Naive thymus-derived CD4-positive, alpha-beta T cell (primary cell): ENCODE results near the gene CLECL1. TPM values are rescaled to one million over a fixed set of nuclear protein-coding genes. Genes with fewer than 3 reads are reported as not detected.

Experiments
- ATAC-seq: fragments of 150-1000 bp; cut with Tn5 transposase; 2 replicates; pipeline ENCODE4 v1.10.0; 2021; ENCODE audit warnings: mild to moderate bottlenecking, moderate library complexity
- CTCF ChIA-PET: fragments of 350-600 bp; sonication (Branson Sonifier 250); formaldehyde crosslinking; loops from one replicate; lab custom pipeline; 2021; ENCODE audit warnings: antibody characterized with exemption; lab: Charles Lee
- POLR2A ChIA-PET: fragments of 350-600 bp; sonication (Branson Sonifier 250); formaldehyde crosslinking; loops from one replicate; lab custom pipeline; 2021; ENCODE audit warnings: antibody characterized with exemption, inconsistent platforms; lab: Charles Lee
- DNase-seq, 9 donors: peaks; one replicate each; pipeline versions ENCODE4 v3.0.0 to v3.0.0-alpha.2; 2020 to 2022; ENCODE audit warnings: mixed read lengths in 1 of 9
- H3K27ac ChIP-seq: one replicate; pipeline ENCODE4 v1.7.0; 2013; ENCODE audit warnings: mild to moderate bottlenecking, low read depth, low read length, moderate library complexity
- H3K27me3 ChIP-seq, 2 donors: one replicate each; pipeline ENCODE4 v1.7.0; 2013; ENCODE audit warnings: low read length in 2 of 2, mild to moderate bottlenecking in 2 of 2, moderate library complexity in 2 of 2; ENCODE audit not compliant: control insufficient read depth in 2 of 2, insufficient read depth in 2 of 2
- H3K36me3 ChIP-seq, 3 experiments: 1 replicate in 2 of 3; 2 replicates in 1 of 3; pipeline ENCODE4 v1.7.0; 2013; ENCODE audit warnings: low read length in 3 of 3, mild to moderate bottlenecking in 3 of 3, moderate library complexity in 1 of 3; ENCODE audit not compliant: insufficient read depth in 3 of 3, control insufficient read depth in 2 of 3
- H3K4me1 ChIP-seq, 2 donors: one replicate each; pipeline ENCODE4 v1.7.0; 2013; ENCODE audit warnings: low read length in 2 of 2, mild to moderate bottlenecking in 2 of 2, moderate library complexity in 1 of 2; ENCODE audit not compliant: control insufficient read depth in 2 of 2, insufficient read depth in 2 of 2
- H3K4me3 ChIP-seq: 2 replicates; pipeline ENCODE4 v1.7.0; 2013; ENCODE audit warnings: mild to moderate bottlenecking, low read length
- H3K9me3 ChIP-seq, 3 experiments: 1 replicate in 2 of 3; 2 replicates in 1 of 3; pipeline ENCODE4 v1.7.0; 2013; ENCODE audit warnings: low read length in 3 of 3; ENCODE audit not compliant: control insufficient read depth in 2 of 3
- H3K27ac Mint-ChIP-seq, 9 donors: one replicate each; pipeline ENCODE4 v1.8.0; 2020 to 2022; ENCODE audit warnings: mixed read lengths in 9 of 9, mild to moderate bottlenecking in 8 of 9, moderate library complexity in 5 of 9, inconsistent platforms in 2 of 9
- H3K27me3 Mint-ChIP-seq, 5 donors: one replicate each; pipeline ENCODE4 v1.8.0; 2021 to 2022; ENCODE audit warnings: mixed read lengths in 5 of 5, mild to moderate bottlenecking in 1 of 5
- H3K36me3 Mint-ChIP-seq, 5 donors: one replicate each; pipeline ENCODE4 v1.8.0; 2020 to 2022; ENCODE audit warnings: mixed read lengths in 5 of 5, mild to moderate bottlenecking in 3 of 5, inconsistent platforms in 1 of 5
- H3K4me1 Mint-ChIP-seq, 7 donors: one replicate each; pipeline ENCODE4 v1.8.0; 2020 to 2022; ENCODE audit warnings: mixed read lengths in 7 of 7, mild to moderate bottlenecking in 3 of 7, inconsistent platforms in 1 of 7
- H3K4me3 Mint-ChIP-seq, 10 donors: one replicate each; pipeline ENCODE4 v1.8.0; 2020 to 2022; ENCODE audit warnings: mild to moderate bottlenecking in 10 of 10, mixed read lengths in 10 of 10, moderate library complexity in 6 of 10, inconsistent platforms in 2 of 10
- H3K9me3 Mint-ChIP-seq, 11 donors: one replicate each; pipeline ENCODE4 v1.8.0; 2020 to 2022; ENCODE audit warnings: mixed read lengths in 11 of 11, mild to moderate bottlenecking in 4 of 11, inconsistent platforms in 1 of 11, moderate library complexity in 1 of 11
- intact Hi-C, 2 donors: fragments of 100-400 bp; cut with micrococcal nuclease; formaldehyde crosslinking; loops; one replicate each; pipeline ENCODE4 v1.15.1; 2023
- polyA plus RNA-seq, 2 donors: library from polyadenylated mRNA; unstranded; fragments of 300-500 nt; fragmentation: Illumina TruSeq; gene quantifications; one replicate each; pipeline ENCODE4 v1.2.3, GENCODE V29; 2021
- total RNA-seq, 6 experiments: library from RNA in 5 of 6; stranded (reverse) in 5 of 6; gene quantifications; 1 replicate in 5 of 6; 2 replicates in 1 of 6; pipeline ENCODE4 v1.2.3 and lab custom pipeline; 2021 to 2026

CLECL1 gene
- total and polyA plus RNA-seq, 7 experiments from 2014 or later = 0.38 to 6.1 (median 0.43) TPM; not detected in 2

DNA sequence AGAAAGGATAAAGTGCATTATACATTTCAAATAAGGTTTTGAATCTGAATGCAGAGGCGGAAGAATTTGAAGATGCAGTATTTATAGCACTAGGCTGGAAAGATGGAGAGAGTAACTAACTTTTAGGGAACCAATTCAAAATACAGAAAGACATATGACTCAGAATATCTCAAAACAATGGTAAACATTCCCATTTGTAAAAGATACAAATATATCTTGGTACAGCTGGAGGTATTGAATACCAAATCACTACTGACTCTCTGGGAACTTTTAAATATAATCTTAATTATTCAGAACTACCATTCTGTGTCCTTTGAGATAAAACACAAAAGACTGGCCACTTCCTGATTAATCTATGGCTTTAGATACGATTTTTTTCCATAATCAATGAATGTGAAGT lies 22.7 kb upstream of the CLECL1 start:
- H3K36me3 ChIP-seq = peaks cover 6 to 42% (median 37%) of the 10 kb centered on the region in 3 experiments
- peaks cover 39 to 41% of the 10 kb centered on the region in 2 donors for H3K4me1 ChIP-seq
- peaks cover 8 to 64% (median 40%) of the 10 kb centered on the region in 5 donors for H3K36me3 Mint-ChIP-seq
- peak overlapping the region; percentile 49 to 100 (median 83) for H3K27ac Mint-ChIP-seq
- peak overlapping the region; percentile 64 for H3K27ac ChIP-seq
- H3K4me1 Mint-ChIP-seq = peaks cover 32 to 69% (median 62%) of the 10 kb centered on the region in 7 donors
- peaks cover 0 to 3% (median 0%) of the 10 kb centered on the region in 11 donors for H3K9me3 Mint-ChIP-seq
- no peaks in the 10 kb centered on the region for H3K27me3 Mint-ChIP-seq
- DNase-seq = no peak
- CTCF ChIA-PET = interaction anchor here (0.8 to 19.4 kb wide), 5 partner anchors 15 to 1783 kb away, joined by 3 to 616 read pairs (median 3); no protein-coding TSS in a partner anchor
- peak overlapping the region; percentile 31 to 97 (median 68) for H3K4me3 Mint-ChIP-seq
- H3K27me3 ChIP-seq = no peaks in the 10 kb centered on the region
- no peak overlapping the region for H3K4me3 ChIP-seq
- intact Hi-C loops = loop anchor here in 1 of 2 donors (10.0 kb wide), 1 partner anchor 1511 kb away; no protein-coding TSS in a partner anchor
- no peak for ATAC-seq
- H3K9me3 ChIP-seq = no peaks in the 10 kb centered on the region
- POLR2A ChIA-PET = interaction anchor here (0.7 to 19.3 kb wide), 9 partner anchors 11 to 116 kb away, joined by 3 to 433 read pairs (median 60); partner anchors contain the start of genes CLEC2B and CLEC2D

DNA sequence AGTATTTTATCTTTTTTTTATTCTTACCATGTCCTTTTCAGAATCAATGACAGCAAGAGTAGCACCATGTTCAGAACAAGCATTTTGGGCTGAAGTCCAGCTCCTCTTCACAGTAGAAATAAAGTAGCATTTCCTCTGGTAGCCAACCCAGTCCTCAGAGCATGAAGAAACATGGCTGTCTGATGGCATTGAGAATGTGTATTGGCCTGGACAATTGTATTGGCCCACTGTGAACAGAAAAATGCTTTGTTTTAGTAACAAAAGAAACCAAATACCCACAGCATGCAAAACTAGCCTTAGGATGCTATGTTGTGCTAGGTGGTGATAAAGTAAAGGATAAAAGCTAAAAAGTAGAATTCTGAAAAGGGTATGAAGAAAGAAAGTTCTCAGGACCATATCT lies 22.1 kb upstream of the CLECL1 start:
- H3K27ac ChIP-seq = peak overlapping the region; percentile 64
- H3K4me3 ChIP-seq = no peak overlapping the region
- Mint-ChIP-seq H3K27me3 (no peaks in the 10 kb centered on the region), H3K27ac (peak overlapping the region; percentile 49 to 100 (median 83)), H3K36me3 (peaks cover 8 to 62% (median 40%) of the 10 kb centered on the region in 5 donors), H3K4me1 (peaks cover 32 to 73% (median 66%) of the 10 kb centered on the region in 7 donors), H3K4me3 (peak overlapping the region in 9 of 10 donors; percentile 31 to 97 (median 64)), H3K9me3 (peaks cover 0 to 3% (median 0%) of the 10 kb centered on the region in 11 donors)
- no peaks in the 10 kb centered on the region for H3K27me3 ChIP-seq
- ChIA-PET POLR2A (interaction anchor here (1.0 to 19.3 kb wide), 9 partner anchors 10 to 117 kb away, joined by 3 to 433 read pairs (median 60); partner anchors contain the start of genes CLEC2B and CLEC2D), CTCF (interaction anchor here (0.5 to 19.4 kb wide), 6 partner anchors 12 to 1782 kb away, joined by 3 to 616 read pairs (median 3); no protein-coding TSS in a partner anchor)
- H3K36me3 ChIP-seq = peaks cover 6 to 42% (median 37%) of the 10 kb centered on the region in 3 experiments
- H3K4me1 ChIP-seq = peaks cover 39 to 41% of the 10 kb centered on the region in 2 donors
- ATAC-seq = no peak
- intact Hi-C loops = loop anchor here in 1 of 2 donors (10.0 kb wide), 1 partner anchor 1510 kb away; no protein-coding TSS in a partner anchor
- DNase-seq = no peak
- H3K9me3 ChIP-seq = no peaks in the 10 kb centered on the region

GRCh38 chr12:9754099-9754927 lies 21.4 kb upstream of the CLECL1 start:
- peak overlapping the region; percentile 9 to 97 (median 46) for H3K4me3 Mint-ChIP-seq
- Histone ChIP-seq H3K4me3 (no peak overlapping the region), H3K27me3 (no peaks in the 10 kb centered on the region), H3K4me1 (peaks cover 39 to 41% of the 10 kb centered on the region in 2 donors), H3K9me3 (no peaks in the 10 kb centered on the region), H3K36me3 (peaks cover 6 to 42% (median 33%) of the 10 kb centered on the region in 3 experiments), H3K27ac (peak overlapping the region; percentile 64)
- CTCF ChIA-PET = interaction anchor here (0.5 to 19.4 kb wide), 6 partner anchors 11 to 386 kb away, joined by 3 to 616 read pairs (median 4); no protein-coding TSS in a partner anchor
- peaks cover 0 to 3% (median 0%) of the 10 kb centered on the region in 11 donors for H3K9me3 Mint-ChIP-seq
- intact Hi-C loops = loop anchor here (5.0 to 10.0 kb wide), 2 partner anchors 188 to 1510 kb away; no protein-coding TSS in a partner anchor
- peaks cover 32 to 73% (median 66%) of the 10 kb centered on the region in 7 donors for H3K4me1 Mint-ChIP-seq
- no peak for DNase-seq
- POLR2A ChIA-PET = interaction anchor here (0.6 to 19.3 kb wide), 9 partner anchors 9 to 117 kb away, joined by 3 to 433 read pairs (median 6); partner anchors contain the start of gene CLEC2B
- H3K27me3 Mint-ChIP-seq = no peaks in the 10 kb centered on the region
- peaks cover 4 to 57% (median 38%) of the 10 kb centered on the region in 5 donors for H3K36me3 Mint-ChIP-seq
- ATAC-seq = no peak
- H3K27ac Mint-ChIP-seq = peak overlapping the region; percentile 55 to 99 (median 82)

GRCh38 chr12:9753498-9753897 lies 20.6 kb upstream of the CLECL1 start:
- Mint-ChIP-seq H3K27me3 (no peaks in the 10 kb centered on the region), H3K4me3 (peak overlapping the region in 6 of 10 donors; percentile 8 to 97 (median 57)), H3K9me3 (peaks cover 0 to 3% (median 0%) of the 10 kb centered on the region in 11 donors), H3K4me1 (peaks cover 33 to 78% (median 70%) of the 10 kb centered on the region in 7 donors), H3K27ac (peak overlapping the region; percentile 32 to 99 (median 73)), H3K36me3 (peaks cover 4 to 49% (median 38%) of the 10 kb centered on the region in 5 donors)
- CTCF ChIA-PET = interaction anchor here (1.0 to 19.4 kb wide), 3 partner anchors 37 to 386 kb away, joined by 3 to 616 read pairs (median 24); no protein-coding TSS in a partner anchor
- H3K27ac ChIP-seq = peak overlapping the region; percentile 64
- ATAC-seq (no peak), DNase-seq (no peak)
- POLR2A ChIA-PET = interaction anchor here (0.7 to 19.3 kb wide), 5 partner anchors 9 to 118 kb away, joined by 6 to 433 read pairs (median 60); no protein-coding TSS in a partner anchor
- no peak overlapping the region for H3K4me3 ChIP-seq
- intact Hi-C loops = loop anchor here (5.0 to 10.0 kb wide), 2 partner anchors 189 to 1509 kb away; no protein-coding TSS in a partner anchor
- H3K9me3 ChIP-seq = no peaks in the 10 kb centered on the region
- H3K4me1 ChIP-seq = peaks cover 39 to 41% of the 10 kb centered on the region in 2 donors
- H3K36me3 ChIP-seq = peaks cover 6 to 42% (median 33%) of the 10 kb centered on the region in 3 experiments
- no peaks in the 10 kb centered on the region for H3K27me3 ChIP-seq

- peak overlapping the region; percentile 64 for H3K27ac ChIP-seq
- no peak for DNase-seq
- H3K4me1 ChIP-seq = peaks cover 39 to 41% of the 10 kb centered on the region in 2 donors
- Mint-ChIP-seq H3K4me3 (peak overlapping the region in 7 of 10 donors; percentile 10 to 97 (median 42)), H3K36me3 (peaks cover 4 to 45% (median 38%) of the 10 kb centered on the region in 5 donors), H3K9me3 (peaks cover 0 to 3% (median 0%) of the 10 kb centered on the region in 11 donors), H3K27ac (peak overlapping the region; percentile 29 to 99 (median 73)), H3K4me1 (peaks cover 32 to 79% (median 70%) of the 10 kb centered on the region in 7 donors), H3K27me3 (no peaks in the 10 kb centered on the region)
- POLR2A ChIA-PET = interaction anchor here (0.7 to 19.3 kb wide), 8 partner anchors 5 to 118 kb away, joined by 3 to 433 read pairs (median 34); partner anchors contain the start of gene CD69
- peaks cover 6 to 42% (median 33%) of the 10 kb centered on the region in 3 experiments for H3K36me3 ChIP-seq
- no peak for ATAC-seq
- H3K4me3 ChIP-seq = no peak overlapping the region
- intact Hi-C loops = loop anchor here (5.0 to 10.0 kb wide), 2 partner anchors 189 to 1508 kb away; no protein-coding TSS in a partner anchor
- H3K27me3 ChIP-seq = no peaks in the 10 kb centered on the region
- H3K9me3 ChIP-seq = no peaks in the 10 kb centered on the region
- CTCF ChIA-PET = interaction anchor here (4.7 to 19.4 kb wide), 3 partner anchors 7 to 46 kb away, joined by 24 to 616 read pairs (median 84); partner anchors contain the start of gene CD69
Measured at GRCh38 chr12:9753073-9753472, 20.2 kb upstream of the CLECL1 start.
